ENCODE data around the gene RRP8.

Gene RRP8

GRCh38 chr11:6603287-6604080, at the start of gene RRP8, which contains the start of gene ILK:
Gene RRP8 (minus strand): TSS chr11:6603616. CDS start chr11:6603502, 114 bp downstream.
Gene ILK (plus strand): TSS chr11:6603774. CDS start chr11:6604272, 498 bp downstream.
- Histone ChIP-seq H3K9me3 (ENCODE audit: control insufficient read depth in 1 of 2, low read length in 2 of 2) (no peaks in the 10 kb centered on the region), H3K4me1 (ENCODE audit: control insufficient read depth in 1 of 2, insufficient read depth in 2 of 2, low read length in 2 of 2) (peaks cover 53 to 64% of the 10 kb centered on the region in 2 donors)

DNA sequence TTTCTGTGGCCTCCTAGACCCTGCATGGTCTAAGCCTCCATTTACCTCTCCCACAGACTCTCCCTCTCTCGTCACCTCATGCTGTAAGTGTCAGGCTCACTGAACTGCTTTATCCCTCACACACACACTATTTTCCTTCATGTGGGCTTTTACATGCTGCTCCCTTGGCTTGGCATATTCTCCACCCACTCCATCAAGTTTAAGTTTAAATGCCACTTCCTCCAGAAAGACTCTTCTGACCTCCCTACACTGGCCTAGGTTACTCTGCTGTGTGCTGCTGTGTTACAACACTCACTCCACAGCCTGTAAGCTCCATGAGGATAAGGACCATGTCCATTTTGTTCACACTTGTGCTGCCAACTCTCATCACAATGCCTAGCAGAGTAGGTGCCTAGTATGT, 49.7 kb upstream of the RRP8 start:
- Histone ChIP-seq H3K4me1 (ENCODE audit: control insufficient read depth in 1 of 2, insufficient read depth in 2 of 2, low read length in 2 of 2) (peaks cover 0 to 1% of the 10 kb centered on the region in 2 donors), H3K4me3 (ENCODE audit: low read depth in 1 of 2, low read length in 2 of 2) (no peak overlapping the region), H3K36me3 (ENCODE audit: control insufficient read depth in 1 of 2, insufficient read depth in 2 of 2, low read length in 2 of 2) (no peaks in the 10 kb centered on the region), H3K9ac (ENCODE audit: low read depth in 1 of 2, low read length in 2 of 2) (no peak overlapping the region), H3K27ac (ENCODE audit: low read depth, low read length) (no peak overlapping the region), H3K27me3 (ENCODE audit: control insufficient read depth in 1 of 2, insufficient read depth in 2 of 2, low read length in 2 of 2) (peaks cover 38 to 45% of the 10 kb centered on the region in 2 donors), H3K9me3 (ENCODE audit: control insufficient read depth in 1 of 2, low read length in 2 of 2) (no peaks in the 10 kb centered on the region)

More at GRCh38 chr11:6603287-6604080, at the start of gene RRP8, which contains the start of gene ILK:
- Histone ChIP-seq H3K27ac (ENCODE audit: low read depth, low read length) (peak within 1 kb of the TSS; percentile 77), H3K36me3 (ENCODE audit: control insufficient read depth in 1 of 2, insufficient read depth in 2 of 2, low read length in 2 of 2) (peaks cover 31 to 42% of the 10 kb centered on the region in 2 donors), H3K27me3 (ENCODE audit: control insufficient read depth in 1 of 2, insufficient read depth in 2 of 2, low read length in 2 of 2) (no peaks in the 10 kb centered on the region), H3K4me3 (ENCODE audit: low read depth in 1 of 2, low read length in 2 of 2) (peak within 1 kb of the TSS; percentile 87 to 98), H3K9ac (ENCODE audit: low read depth in 1 of 2, low read length in 2 of 2) (peak within 1 kb of the TSS; percentile 98 to 99)

DNA sequence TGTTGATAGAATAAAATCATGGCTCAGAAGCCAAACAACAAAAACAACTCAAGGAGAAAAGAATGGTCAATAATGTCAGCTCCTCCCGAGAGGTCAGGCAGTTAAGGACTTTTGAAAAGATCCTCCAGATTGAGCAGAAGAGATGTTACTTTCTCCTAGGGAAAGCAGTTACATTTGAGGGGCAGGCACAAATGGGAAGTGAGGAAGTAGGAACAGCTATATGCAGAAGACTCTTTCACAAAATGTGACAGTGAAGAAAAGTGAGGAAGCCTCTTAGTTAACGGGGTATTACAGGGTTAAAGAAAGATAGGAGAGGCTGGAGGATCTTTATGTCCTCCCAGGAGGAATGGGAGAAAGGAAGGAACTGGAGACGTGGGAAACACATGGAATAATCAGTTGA, 48.8 kb upstream of the RRP8 start:
- Histone ChIP-seq H3K27ac (ENCODE audit: low read depth, low read length) (no peak overlapping the region), H3K9ac (ENCODE audit: low read depth in 1 of 2, low read length in 2 of 2) (no peak overlapping the region), H3K36me3 (ENCODE audit: control insufficient read depth in 1 of 2, insufficient read depth in 2 of 2, low read length in 2 of 2) (no peaks in the 10 kb centered on the region), H3K4me1 (ENCODE audit: control insufficient read depth in 1 of 2, insufficient read depth in 2 of 2, low read length in 2 of 2) (peaks cover 2 to 10% of the 10 kb centered on the region in 2 donors), H3K4me3 (ENCODE audit: low read depth in 1 of 2, low read length in 2 of 2) (no peak overlapping the region), H3K27me3 (ENCODE audit: control insufficient read depth in 1 of 2, insufficient read depth in 2 of 2, low read length in 2 of 2) (peaks cover 32 to 46% of the 10 kb centered on the region in 2 donors), H3K9me3 (ENCODE audit: control insufficient read depth in 1 of 2, low read length in 2 of 2) (no peaks in the 10 kb centered on the region)

- Histone ChIP-seq H3K4me3 (ENCODE audit: low read depth in 1 of 2, low read length in 2 of 2) (no peak overlapping the region), H3K9ac (ENCODE audit: low read depth in 1 of 2, low read length in 2 of 2) (no peak overlapping the region), H3K4me1 (ENCODE audit: control insufficient read depth in 1 of 2, insufficient read depth in 2 of 2, low read length in 2 of 2) (peaks cover 10 to 22% of the 10 kb centered on the region in 2 donors), H3K27ac (ENCODE audit: low read depth, low read length) (no peak overlapping the region), H3K36me3 (ENCODE audit: control insufficient read depth in 1 of 2, insufficient read depth in 2 of 2, low read length in 2 of 2) (no peaks in the 10 kb centered on the region), H3K9me3 (ENCODE audit: control insufficient read depth in 1 of 2, low read length in 2 of 2) (no peaks in the 10 kb centered on the region), H3K27me3 (ENCODE audit: control insufficient read depth in 1 of 2, insufficient read depth in 2 of 2, low read length in 2 of 2) (peaks cover 20 to 38% of the 10 kb centered on the region in 2 donors)
Measured at GRCh38 chr11:6650980-6651379, 47.6 kb upstream of the RRP8 start.

DNA sequence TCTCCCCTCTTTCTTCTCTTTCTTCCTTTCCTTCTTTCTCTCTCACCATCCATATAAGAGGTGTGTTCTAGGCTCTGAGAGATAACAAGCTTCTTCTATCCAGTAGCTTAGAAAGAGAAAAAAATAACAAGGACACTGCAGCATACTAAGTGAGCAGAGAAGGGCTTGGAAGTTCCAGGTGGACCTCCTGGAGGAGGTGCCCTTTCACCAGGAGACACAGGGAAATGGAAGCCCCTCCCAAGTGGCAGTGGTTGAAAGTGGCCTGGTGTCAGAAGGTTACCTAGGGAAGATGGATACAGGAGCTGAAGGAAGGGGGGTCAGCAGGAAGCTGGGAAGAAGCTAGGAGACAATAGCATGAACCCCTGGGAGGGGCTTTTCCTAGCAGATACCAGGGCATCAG, 46.7 kb upstream of the RRP8 start:
- Histone ChIP-seq H3K36me3 (ENCODE audit: control insufficient read depth in 1 of 2, insufficient read depth in 2 of 2, low read length in 2 of 2) (no peaks in the 10 kb centered on the region), H3K4me3 (ENCODE audit: low read depth in 1 of 2, low read length in 2 of 2) (no peak overlapping the region), H3K4me1 (ENCODE audit: control insufficient read depth in 1 of 2, insufficient read depth in 2 of 2, low read length in 2 of 2) (peaks cover 10 to 26% of the 10 kb centered on the region in 2 donors), H3K9me3 (ENCODE audit: control insufficient read depth in 1 of 2, low read length in 2 of 2) (no peaks in the 10 kb centered on the region), H3K27me3 (ENCODE audit: control insufficient read depth in 1 of 2, insufficient read depth in 2 of 2, low read length in 2 of 2) (peaks cover 19 to 36% of the 10 kb centered on the region in 2 donors), H3K9ac (ENCODE audit: low read depth in 1 of 2, low read length in 2 of 2) (no peak overlapping the region), H3K27ac (ENCODE audit: low read depth, low read length) (no peak overlapping the region)

DNA sequence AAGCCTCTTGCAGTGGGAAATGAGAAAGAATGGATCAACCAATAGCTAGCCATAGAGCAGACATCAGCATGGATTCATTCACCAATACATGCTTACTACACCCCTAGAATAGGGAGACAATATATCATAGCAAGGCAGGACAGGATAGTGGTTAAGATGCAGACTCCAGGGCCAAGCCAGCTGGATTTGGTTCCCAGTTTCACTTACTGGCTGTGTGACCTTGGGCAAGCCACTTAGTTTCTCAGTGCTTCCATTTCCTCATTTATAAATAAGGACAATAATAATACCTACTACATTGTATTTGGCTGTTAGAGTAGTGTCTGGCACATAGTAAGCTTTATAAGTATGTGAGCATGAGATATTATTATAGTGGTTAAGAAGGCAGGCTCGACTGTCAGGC, 45.1 kb upstream of the RRP8 start:
- Histone ChIP-seq H3K27ac (ENCODE audit: low read depth, low read length) (no peak overlapping the region), H3K9me3 (ENCODE audit: control insufficient read depth in 1 of 2, low read length in 2 of 2) (no peaks in the 10 kb centered on the region), H3K4me1 (ENCODE audit: control insufficient read depth in 1 of 2, insufficient read depth in 2 of 2, low read length in 2 of 2) (peaks cover 10 to 26% of the 10 kb centered on the region in 2 donors), H3K27me3 (ENCODE audit: control insufficient read depth in 1 of 2, insufficient read depth in 2 of 2, low read length in 2 of 2) (peaks cover 9 to 25% of the 10 kb centered on the region in 2 donors), H3K4me3 (ENCODE audit: low read depth in 1 of 2, low read length in 2 of 2) (no peak overlapping the region), H3K36me3 (ENCODE audit: control insufficient read depth in 1 of 2, insufficient read depth in 2 of 2, low read length in 2 of 2) (no peaks in the 10 kb centered on the region), H3K9ac (ENCODE audit: low read depth in 1 of 2, low read length in 2 of 2) (no peak overlapping the region)

DNA sequence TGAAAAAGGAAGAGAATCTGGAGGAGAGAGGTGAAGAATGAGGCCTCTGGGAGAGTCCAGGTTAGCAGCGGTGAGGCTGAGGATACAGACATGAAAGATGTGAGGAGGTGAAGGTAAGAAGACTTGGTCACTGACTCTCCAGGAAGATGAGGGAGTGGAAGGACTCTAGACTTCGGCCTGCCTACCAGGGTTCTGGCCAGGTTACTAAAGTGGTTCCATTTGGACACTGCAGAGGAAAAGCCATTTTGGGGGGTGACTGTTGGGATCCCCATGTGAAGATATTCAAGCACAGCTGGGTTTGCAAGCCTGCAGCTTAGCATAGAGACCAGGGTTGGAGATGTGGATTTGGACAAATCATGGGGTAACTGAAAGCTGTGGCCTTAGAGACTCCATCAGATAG, 44.4 kb upstream of the RRP8 start:
- H3K4me3 ChIP-seq (ENCODE audit: low read depth in 1 of 2, low read length in 2 of 2) = no peak overlapping the region
- H3K27ac ChIP-seq (ENCODE audit: low read depth, low read length) = peak overlapping the region; percentile 41
- H3K36me3 ChIP-seq (ENCODE audit: control insufficient read depth in 1 of 2, insufficient read depth in 2 of 2, low read length in 2 of 2) = no peaks in the 10 kb centered on the region
- no peaks in the 10 kb centered on the region for H3K9me3 ChIP-seq (ENCODE audit: control insufficient read depth in 1 of 2, low read length in 2 of 2)
- peaks cover 9 to 21% of the 10 kb centered on the region in 2 donors for H3K27me3 ChIP-seq (ENCODE audit: control insufficient read depth in 1 of 2, insufficient read depth in 2 of 2, low read length in 2 of 2)
- H3K9ac ChIP-seq (ENCODE audit: low read depth in 1 of 2, low read length in 2 of 2) = no peak overlapping the region
- peaks cover 10 to 26% of the 10 kb centered on the region in 2 donors for H3K4me1 ChIP-seq (ENCODE audit: control insufficient read depth in 1 of 2, insufficient read depth in 2 of 2, low read length in 2 of 2)

GRCh38 chr11:6646918-6647679, 43.7 kb upstream of the RRP8 start:
- Histone ChIP-seq H3K9me3 (ENCODE audit: control insufficient read depth in 1 of 2, low read length in 2 of 2) (no peaks in the 10 kb centered on the region), H3K4me1 (ENCODE audit: control insufficient read depth in 1 of 2, insufficient read depth in 2 of 2, low read length in 2 of 2) (peaks cover 10 to 26% of the 10 kb centered on the region in 2 donors), H3K4me3 (ENCODE audit: low read depth in 1 of 2, low read length in 2 of 2) (peak overlapping the region; percentile 2 to 32), H3K27ac (ENCODE audit: low read depth, low read length) (peak overlapping the region; percentile 58), H3K9ac (ENCODE audit: low read depth in 1 of 2, low read length in 2 of 2) (no peak overlapping the region), H3K27me3 (ENCODE audit: control insufficient read depth in 1 of 2, insufficient read depth in 2 of 2, low read length in 2 of 2) (peaks cover 9 to 19% of the 10 kb centered on the region in 2 donors), H3K36me3 (ENCODE audit: control insufficient read depth in 1 of 2, insufficient read depth in 2 of 2, low read length in 2 of 2) (no peaks in the 10 kb centered on the region)

GRCh38 chr11:6646576-6646917, 43.1 kb upstream of the RRP8 start:
- H3K4me3 ChIP-seq (ENCODE audit: low read depth in 1 of 2, low read length in 2 of 2) = peak overlapping the region; percentile 2 to 32
- H3K9me3 ChIP-seq (ENCODE audit: control insufficient read depth in 1 of 2, low read length in 2 of 2) = no peaks in the 10 kb centered on the region
- peaks cover 9 to 15% of the 10 kb centered on the region in 2 donors for H3K27me3 ChIP-seq (ENCODE audit: control insufficient read depth in 1 of 2, insufficient read depth in 2 of 2, low read length in 2 of 2)
- no peak overlapping the region for H3K9ac ChIP-seq (ENCODE audit: low read depth in 1 of 2, low read length in 2 of 2)
- no peaks in the 10 kb centered on the region for H3K36me3 ChIP-seq (ENCODE audit: control insufficient read depth in 1 of 2, insufficient read depth in 2 of 2, low read length in 2 of 2)
- H3K27ac ChIP-seq (ENCODE audit: low read depth, low read length) = peak overlapping the region; percentile 58
- H3K4me1 ChIP-seq (ENCODE audit: control insufficient read depth in 1 of 2, insufficient read depth in 2 of 2, low read length in 2 of 2) = peaks cover 10 to 26% of the 10 kb centered on the region in 2 donors

DNA sequence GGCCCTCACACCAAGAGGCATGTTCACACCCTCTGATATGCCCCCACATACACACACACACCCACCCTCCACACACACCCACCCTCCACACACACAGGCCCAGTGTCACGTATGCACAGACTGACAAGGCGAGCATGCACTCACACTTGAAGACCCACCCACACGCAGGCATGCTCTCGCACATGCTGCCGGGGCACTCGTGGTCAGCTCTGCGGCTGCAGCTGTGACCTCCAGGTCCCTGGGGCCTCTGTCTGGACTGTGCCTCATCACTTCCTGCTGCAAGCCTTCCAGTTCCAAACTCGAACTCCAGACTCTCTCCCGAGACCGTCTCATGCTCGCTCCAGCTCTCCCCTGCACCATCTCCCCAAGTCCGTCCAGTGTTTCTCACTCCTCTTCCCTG, 42.7 kb upstream of the RRP8 start:
- peak overlapping the region; percentile 2 to 32 for H3K4me3 ChIP-seq (ENCODE audit: low read depth in 1 of 2, low read length in 2 of 2)
- H3K36me3 ChIP-seq (ENCODE audit: control insufficient read depth in 1 of 2, insufficient read depth in 2 of 2, low read length in 2 of 2) = no peaks in the 10 kb centered on the region
- H3K9ac ChIP-seq (ENCODE audit: low read depth in 1 of 2, low read length in 2 of 2) = no peak overlapping the region

More for the DNA sequence above, 42.7 kb upstream of the RRP8 start:
- Histone ChIP-seq H3K4me1 (ENCODE audit: control insufficient read depth in 1 of 2, insufficient read depth in 2 of 2, low read length in 2 of 2) (peaks cover 10 to 26% of the 10 kb centered on the region in 2 donors), H3K27me3 (ENCODE audit: control insufficient read depth in 1 of 2, insufficient read depth in 2 of 2, low read length in 2 of 2) (peaks cover 8 to 12% of the 10 kb centered on the region in 2 donors), H3K27ac (ENCODE audit: low read depth, low read length) (no peak overlapping the region), H3K9me3 (ENCODE audit: control insufficient read depth in 1 of 2, low read length in 2 of 2) (no peaks in the 10 kb centered on the region)
